HG03439 (cell line): ENCODE measurements around the gene TBX15.

ENCODE experiments used
- ATAC-seq: cut with Tn5 transposase; IDR thresholded peaks from one replicate; pipeline ENCODE4 v1.9.1; 2021; ENCODE audit warnings: mild to moderate bottlenecking, moderate library complexity; ENCODE audit not compliant: unreplicated experiment

Gene TBX15

GRCh38 chr1:118988186-118989005 lies at the start of gene TBX15:
Gene TBX15, minus strand, starts transcription at chr1:118988343. Its CDS starts 548 bp downstream, at chr1:118987795.
- no peak for ATAC-seq

- ATAC-seq: no peak
These were observed 46.2 kb upstream of the TBX15 start for GRCh38 chr1:119034359-119034758.

GRCh38 chr1:119032986-119033385 lies 44.8 kb upstream of the TBX15 start:
- ATAC-seq: no peak

- no peak for ATAC-seq
These were observed 39.6 kb upstream of the TBX15 start for GRCh38 chr1:119027759-119028158.

GRCh38 chr1:119026956-119027355 lies 38.8 kb upstream of the TBX15 start:
- ATAC-seq: no peak

GRCh38 chr1:119015547-119015946 lies 27.4 kb upstream of the TBX15 start:
- ATAC-seq: no peak

GRCh38 chr1:119012383-119012782 lies 24.2 kb upstream of the TBX15 start:
- no peak for ATAC-seq

GRCh38 chr1:119011706-119012105 lies 23.6 kb upstream of the TBX15 start:
- ATAC-seq: no peak

- no peak for ATAC-seq
These were observed 23.0 kb upstream of the TBX15 start for GRCh38 chr1:119011116-119011515.

- ATAC-seq: no peak
These were observed 22.1 kb upstream of the TBX15 start for GRCh38 chr1:119010201-119010600.

GRCh38 chr1:119009312-119009655 lies 21.1 kb upstream of the TBX15 start:
- ATAC-seq: no peak

GRCh38 chr1:119008483-119009311 lies 20.6 kb upstream of the TBX15 start:
- ATAC-seq: no peak

- no peak for ATAC-seq
These were observed 19.7 kb upstream of the TBX15 start for GRCh38 chr1:119007670-119008482.

- no peak for ATAC-seq
These were observed 19.2 kb upstream of the TBX15 start for GRCh38 chr1:119007339-119007669.

- ATAC-seq: no peak
These were observed 18.5 kb upstream of the TBX15 start for GRCh38 chr1:119006406-119007279.

- ATAC-seq: no peak
These were observed 17.7 kb upstream of the TBX15 start for GRCh38 chr1:119005724-119006405.

GRCh38 chr1:119004781-119005180 lies 16.6 kb upstream of the TBX15 start:
- no peak for ATAC-seq

GRCh38 chr1:119004129-119004527 lies 16.0 kb upstream of the TBX15 start:
- ATAC-seq: no peak

GRCh38 chr1:119003413-119004128 lies 15.4 kb upstream of the TBX15 start:
- ATAC-seq: no peak
